Ovary (tissue), 9 donors: ENCODE results near the gene CELF3. TPM values are rescaled to one million over a fixed set of nuclear protein-coding genes. Genes with fewer than 3 reads are reported as not detected.

Source experiments
- DNase-seq, 5 donors: peaks; one replicate each; pipeline ENCODE4 v3.0.0-alpha.2; 2019 to 2020
- H3K27ac ChIP-seq, 2 donors: fragments of 200-600 bp; one replicate each; pipeline versions ENCODE4 v1.5.1 to v1.8.0; 2019 to 2022
- H3K27me3 ChIP-seq: fragments of 200-600 bp; one replicate; pipeline ENCODE4 v1.8.0; 2022
- H3K36me3 ChIP-seq: fragments of 200-600 bp; sonication (generic); one replicate; pipeline ENCODE4 v1.5.1; 2019
- H3K4me1 ChIP-seq: one replicate; pipeline ENCODE4 v1.8.1; 2013; ENCODE audit warnings: mild to moderate bottlenecking, moderate library complexity; ENCODE audit not compliant: insufficient read depth
- H3K4me3 ChIP-seq: fragments of 200-600 bp; sonication (generic); one replicate; pipeline ENCODE4 v1.5.1; 2017
- H3K9me3 ChIP-seq, 2 donors: fragments of 200-600 bp in 1 of 2; sonication (generic) in 1 of 2; one replicate each; pipeline versions ENCODE4 v1.5.1 to v1.8.1; 2013 to 2019; ENCODE audit warnings: mild to moderate bottlenecking in 1 of 2, moderate library complexity in 1 of 2
- CTCF ChIP-seq, 3 donors: fragments of 450-650 bp in 2 of 3; fragments of 200-600 bp in 1 of 3; IDR thresholded peaks; one replicate each; pipeline versions ENCODE4 v1.5.1 to v1.8.0; 2016 to 2022; ENCODE audit warnings: antibody characterized with exemption in 3 of 3, mild to moderate bottlenecking in 1 of 3
- EP300 ChIP-seq: sonication (generic); formaldehyde crosslinking; IDR thresholded peaks from one replicate; pipeline ENCODE4 v1.6.1; 2017; ENCODE audit warnings: antibody characterized with exemption
- POLR2A ChIP-seq: fragments of 450-650 bp; IDR thresholded peaks from one replicate; pipeline ENCODE4 v1.6.1; 2017; ENCODE audit warnings: antibody characterized with exemption, mild to moderate bottlenecking, moderate library complexity
- WGBS, 3 donors: extraction: QIAGEN DNeasy Blood & Tissue Kit in 1 of 3; methylation state at CpG; one replicate each; pipeline versions ENCODE4 v1.1.5 to v1.1.7; 2013 to 2017; 5-methylcytosine and 5-hydroxymethylcytosine counted together
- intact Hi-C, 4 donors: fragments of 100-400 bp; cut with DNase I; formaldehyde crosslinking; loops; one replicate each; pipeline versions ENCODE4 v1.11.0 to v1.15.1; 2022 to 2023
- polyA plus RNA-seq, 2 donors: library from polyadenylated mRNA; stranded (reverse); fragments of 200-250 nt in 1 of 2; fragments of 350-450 nt in 1 of 2; fragmentation: Illumina TruSeq in 1 of 2; extraction: RNeasy Lipid Tissue Mini Kit (QIAGEN cat#74804) in 1 of 2; gene quantifications; one replicate each; pipeline ENCODE4 v1.2.3, GENCODE V29; 2013 to 2014
- small RNA-seq: library from RNA; depleted of rRNA; stranded (forward); fragments of <200 nt; gene quantifications from one replicate; pipeline ENCODE3, GENCODE V24; 2016
- total RNA-seq, 7 donors: library from RNA; depleted of rRNA in 2 of 7; stranded (reverse); fragments of >200 nt in 2 of 7; fragmentation: NEBNext Ultra II Directional in 3 of 7; extraction: Animal tissue kit (Norgen Biotek cat#: 25700) in 3 of 7; gene quantifications; one replicate each; pipeline versions ENCODE4 v1.1.0 to v1.2.4, GENCODE V29; 2016 to 2023
- donor health status: DM: no; HTN: no; CAD: no; lungs with moderate emphysema.
- donor health status: DM: no; HTN: no; CAD: no.
- donor health status: Bipolar disorder and iron deficiency.
- donor health status: DM: yes; HTN: yes; CAD: no.
- donor health status: DM: no; HTN: no; CAD: no.
- donor health status: DM: yes; HTN: yes; CAD: no.

Gene CELF3
- total and polyA plus RNA-seq, 9 donors: 0.57 TPM; not detected in 8

- no peak for DNase-seq
- Histone ChIP-seq H3K27ac (no peak overlapping the region), H3K4me1 (no peaks in the 10 kb centered on the region), H3K27me3 (no peaks in the 10 kb centered on the region), H3K36me3 (no peaks in the 10 kb centered on the region), H3K4me3 (no peak overlapping the region), H3K9me3 (no peaks in the 10 kb centered on the region)
- intact Hi-C loops: no loop called here
- TF ChIP-seq CTCF (IDR thresholded peaks at IDR 0.05) (no peak), EP300 (no peak), POLR2A (no peak)
- WGBS, 3 donors: 77 to 80% (median 79%) methylated on average over 6 of the region's 6 CpGs
Observed at GRCh38 chr1:151661751-151662150, 54.9 kb downstream of the CELF3 start.

DNA sequence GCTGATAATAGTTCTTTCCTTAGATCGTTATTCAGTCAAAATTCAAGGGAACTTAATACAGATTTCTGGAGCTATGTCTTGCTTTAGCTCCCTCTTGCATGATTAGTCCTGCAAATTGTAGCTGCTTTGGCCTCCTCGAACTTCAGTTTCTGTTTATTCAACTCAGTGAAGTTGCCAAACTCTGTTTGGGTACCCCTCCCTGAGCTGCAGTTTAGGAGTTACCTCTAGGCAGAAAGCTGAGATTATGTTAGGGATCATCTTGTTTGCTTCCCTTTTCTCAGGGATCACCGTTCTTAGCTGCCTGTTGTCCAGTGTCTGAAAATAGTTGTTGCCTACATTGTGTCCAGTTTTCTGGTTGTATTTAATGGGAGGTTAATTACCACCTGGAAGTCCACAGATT is 61.2 kb downstream of the CELF3 start:
- Histone ChIP-seq H3K4me1 (no peaks in the 10 kb centered on the region), H3K36me3 (no peaks in the 10 kb centered on the region), H3K9me3 (no peaks in the 10 kb centered on the region), H3K27ac (no peak overlapping the region), H3K4me3 (no peak overlapping the region), H3K27me3 (no peaks in the 10 kb centered on the region)
- TF ChIP-seq POLR2A (no peak), EP300 (no peak), CTCF (IDR thresholded peaks at IDR 0.05) (no peak)
- WGBS, 3 donors: 75 to 77% (median 75%) methylated on average over 3 of the region's 3 CpGs
- intact Hi-C loops: no loop called here
- DNase-seq: no peak

DNA sequence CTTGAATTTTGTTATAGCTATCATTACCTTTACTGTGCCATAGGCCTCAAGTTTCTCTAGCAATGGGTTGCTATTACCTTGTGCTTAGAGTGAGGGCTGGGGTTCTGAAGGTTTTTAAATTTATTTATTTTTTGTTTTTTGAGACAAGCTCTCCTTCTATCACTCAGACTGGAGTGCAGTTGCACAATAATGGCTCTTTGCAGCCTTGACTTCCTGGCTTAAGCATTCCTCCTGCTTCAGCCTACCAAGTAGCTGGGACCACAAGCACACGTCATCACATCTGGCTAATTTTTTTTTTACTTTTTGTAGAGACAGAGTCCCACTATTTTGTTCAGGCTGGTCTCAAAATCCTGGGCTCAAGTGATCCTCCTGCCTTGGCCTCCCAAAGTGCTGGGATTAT is 63.2 kb downstream of the CELF3 start:
- H3K4me1 ChIP-seq: no peaks in the 10 kb centered on the region

More for the DNA sequence above, 63.2 kb downstream of the CELF3 start:
- TF ChIP-seq CTCF (IDR thresholded peaks at IDR 0.05): no peak
- no peak for TF ChIP-seq POLR2A
- no peak for TF ChIP-seq EP300
- Histone ChIP-seq H3K36me3 (no peaks in the 10 kb centered on the region), H3K9me3 (no peaks in the 10 kb centered on the region), H3K27ac (no peak overlapping the region), H3K27me3 (no peaks in the 10 kb centered on the region), H3K4me3 (no peak overlapping the region)
- WGBS, 3 donors: 61 to 77% (median 73%) methylated on average over 1 of the region's 1 CpG
- no peak for DNase-seq
- intact Hi-C loops: no loop called here

Small RNA genes within 50 kb of the gene (small RNA-seq; reads per million reads assigned to genes)
- not detected for gene RNU6-662P

Other genes with a start within 250 kb of the CELF3 start
- gene CGN, start 205.4 kb downstream of the CELF3 start, total RNA-seq: 10 to 100 TPM in 1 of 7 donors, 1 to 10 TPM in 6; 3.2 to 26.8 (median 5.3) TPM
- gene CGN, start 205.4 kb downstream of the CELF3 start, polyA plus RNA-seq: 1 to 10 TPM; 1.0 to 4.3 TPM
- 10 to 100 TPM in 1 of 7 donors, 1 to 10 TPM in 6; 5.0 to 10.1 (median 7.3) TPM for gene TUFT1, start 176.5 kb downstream of the CELF3 start, total RNA-seq
- 10 to 100 TPM in 1 of 2 donors, 1 to 10 TPM in 1; 6.6 to 10.2 TPM for gene TUFT1, start 176.5 kb downstream of the CELF3 start, polyA plus RNA-seq
- gene SNX27, start 104.8 kb downstream of the CELF3 start, total RNA-seq: 10 to 100 TPM; 20.5 to 42.7 (median 35.9) TPM
- 10 to 100 TPM in 1 of 2 donors, 1 to 10 TPM in 1; 9.5 to 18.4 TPM for gene SNX27, start 104.8 kb downstream of the CELF3 start, polyA plus RNA-seq
- gene RIIAD1, start 4.7 kb upstream of the CELF3 start, total RNA-seq: 10 to 100 TPM in 1 of 7 donors, under 1 TPM in 3, not detected in 3; 0.51 to 34.9 (median 0.61) TPM
- not detected for gene RIIAD1, start 4.7 kb upstream of the CELF3 start, polyA plus RNA-seq
- 10 to 100 TPM; 40.2 to 69.0 (median 55.2) TPM for gene MRPL9, start 46.7 kb upstream of the CELF3 start, total RNA-seq
- gene MRPL9, start 46.7 kb upstream of the CELF3 start, polyA plus RNA-seq: 10 to 100 TPM; 55.4 to 86.8 TPM
- gene TDRKH, start 73.7 kb upstream of the CELF3 start, total RNA-seq: 1 to 10 TPM; 1.5 to 3.8 (median 3.2) TPM
- 1 to 10 TPM; 1.9 to 6.6 TPM for gene TDRKH, start 73.7 kb upstream of the CELF3 start, polyA plus RNA-seq
- gene LINGO4, start 88.6 kb upstream of the CELF3 start, total RNA-seq: under 1 TPM in 3 of 7 donors, not detected in 4; 0.08 to 0.34 (median 0.10) TPM
- gene LINGO4, start 88.6 kb upstream of the CELF3 start, polyA plus RNA-seq: not detected
- 10 to 100 TPM in 1 of 7 donors, 1 to 10 TPM in 2, under 1 TPM in 4; 0.18 to 22.3 (median 0.83) TPM for gene RORC, start 115.0 kb upstream of the CELF3 start, total RNA-seq
- gene RORC, start 115.0 kb upstream of the CELF3 start, polyA plus RNA-seq: under 1 TPM; 0.39 to 0.48 TPM
- 1 to 10 TPM in 1 of 7 donors, under 1 TPM in 3, not detected in 3; 0.10 to 1.0 (median 0.18) TPM for gene C2CD4D, start 123.0 kb upstream of the CELF3 start, total RNA-seq
- gene C2CD4D, start 123.0 kb upstream of the CELF3 start, polyA plus RNA-seq: under 1 TPM in 1 of 2 donors, not detected in 1; 0.04 TPM
- gene THEM5, start 136.9 kb upstream of the CELF3 start, total RNA-seq: not detected
- gene THEM5, start 136.9 kb upstream of the CELF3 start, polyA plus RNA-seq: under 1 TPM in 1 of 2 donors, not detected in 1; 0.07 TPM
- gene THEM4, start 192.7 kb upstream of the CELF3 start, total RNA-seq: 10 to 100 TPM; 10.4 to 21.8 (median 16.7) TPM
- gene THEM4, start 192.7 kb upstream of the CELF3 start, polyA plus RNA-seq: 10 to 100 TPM; 12.3 to 14.4 TPM